Activated naive CD8-positive, alpha-beta T cell treated with anti-CD3 and anti-CD28 coated beads, Interleukin-2, amount 50 U/mL, for 16 hours (primary cell): ENCODE measurements around the gene ATPAF2.
"Not testable (repeated sequence)": the region's sequence is repeated elsewhere in the genome, so short reads cannot be mapped to it uniquely, and the experiment has no call there.

ENCODE experiments used
- DNase-seq: peaks from one replicate; pipeline ENCODE4 v3.0.0-alpha.2; 2020; ENCODE audit warnings: low read depth, low spot score

The ATPAF2 gene

DNA sequence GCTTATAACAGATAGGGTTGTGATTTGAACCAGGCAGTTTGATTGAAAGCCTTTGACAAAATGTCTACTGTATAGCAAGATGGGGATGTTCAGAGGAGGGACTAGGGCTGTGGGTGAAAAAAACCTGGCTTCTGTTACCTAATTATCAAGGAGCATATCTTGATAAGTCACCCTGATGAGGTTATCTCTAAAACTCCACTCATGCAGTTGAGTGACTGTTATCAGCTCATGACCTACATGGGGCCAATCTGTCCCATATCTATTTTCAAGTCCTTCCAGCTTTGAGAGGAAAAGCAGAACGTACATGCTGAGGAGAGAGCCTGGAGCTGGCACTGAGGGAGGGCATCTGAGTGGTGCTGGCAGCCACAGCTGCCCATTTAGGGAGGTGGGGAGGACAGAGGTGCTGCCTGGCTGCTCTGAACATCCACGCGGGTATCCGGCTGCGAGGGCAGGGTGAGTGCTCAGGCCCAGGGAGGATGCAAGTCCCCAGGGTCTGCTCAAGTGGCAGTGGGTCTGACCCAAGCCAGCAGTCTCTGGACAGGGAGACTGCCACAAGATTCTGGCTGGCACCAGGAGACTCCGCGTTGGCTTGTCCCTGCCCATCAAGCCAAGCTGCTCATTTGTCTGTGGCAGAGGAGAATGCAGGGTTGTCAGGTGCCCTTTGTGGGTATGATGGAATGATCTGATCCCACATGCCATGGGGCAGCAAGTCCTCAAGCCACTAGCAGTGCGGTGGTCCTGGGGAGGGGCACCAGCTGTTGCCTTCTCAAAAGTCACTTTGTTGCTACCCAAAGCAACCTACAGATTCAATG lies 29.2 kb downstream of the ATPAF2 start:
- no peak for DNase-seq

GRCh38 chr17:18008496-18009268 lies 30.3 kb downstream of the ATPAF2 start:
- DNase-seq: no peak

GRCh38 chr17:18006495-18007239 lies 32.3 kb downstream of the ATPAF2 start:
- DNase-seq: no peak

GRCh38 chr17:18005496-18005895 lies 33.5 kb downstream of the ATPAF2 start:
- no peak for DNase-seq

GRCh38 chr17:18004884-18005305 lies 34.1 kb downstream of the ATPAF2 start:
- DNase-seq: no peak

GRCh38 chr17:18004345-18004744 lies 34.6 kb downstream of the ATPAF2 start:
- DNase-seq: no peak

- no peak for DNase-seq
These were observed 36.8 kb downstream of the ATPAF2 start for GRCh38 chr17:18002171-18002570.

DNA sequence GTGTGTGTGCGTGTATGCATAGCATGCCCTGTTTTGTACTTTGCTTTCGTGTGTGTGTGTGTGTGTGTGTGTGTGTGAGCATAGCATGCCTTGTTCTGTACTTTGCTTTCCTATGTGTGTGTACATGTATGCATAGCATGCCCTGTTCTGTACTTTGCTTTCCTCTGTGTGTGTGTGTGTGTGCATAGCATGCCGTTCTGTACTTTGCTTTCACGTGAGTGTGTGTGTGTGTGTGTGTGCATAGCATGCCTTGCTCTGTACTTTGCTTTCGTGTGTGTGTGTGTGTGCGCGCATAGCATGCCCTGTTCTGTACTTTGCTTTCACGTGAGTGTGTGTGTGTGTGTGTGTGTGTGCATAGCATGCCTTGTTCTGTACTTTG lies 38.9 kb downstream of the ATPAF2 start:
- no peak for DNase-seq

GRCh38 chr17:17999364-18000029 lies 39.5 kb downstream of the ATPAF2 start:
- DNase-seq: no peak

DNA sequence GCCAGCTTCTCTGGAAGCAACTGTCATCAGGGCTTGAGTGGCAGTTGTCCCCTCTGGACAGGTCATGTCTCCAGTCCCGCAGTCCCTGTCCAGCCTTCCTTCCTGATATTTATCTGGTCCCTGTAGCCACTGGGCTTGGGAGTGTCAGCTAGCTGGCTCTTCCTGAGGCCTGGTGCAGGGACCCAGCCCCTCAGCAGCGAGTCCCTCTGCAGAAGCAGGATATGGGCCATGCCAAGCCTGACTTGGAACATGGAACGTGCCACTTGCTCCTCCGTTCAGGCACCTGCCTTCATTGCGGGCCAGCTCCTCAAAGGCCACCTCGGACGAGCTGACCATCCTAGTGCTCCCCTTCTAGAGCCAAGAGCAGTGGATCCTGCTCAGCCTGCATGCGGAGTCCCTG lies 40.0 kb downstream of the ATPAF2 start:
- no peak for DNase-seq

DNA sequence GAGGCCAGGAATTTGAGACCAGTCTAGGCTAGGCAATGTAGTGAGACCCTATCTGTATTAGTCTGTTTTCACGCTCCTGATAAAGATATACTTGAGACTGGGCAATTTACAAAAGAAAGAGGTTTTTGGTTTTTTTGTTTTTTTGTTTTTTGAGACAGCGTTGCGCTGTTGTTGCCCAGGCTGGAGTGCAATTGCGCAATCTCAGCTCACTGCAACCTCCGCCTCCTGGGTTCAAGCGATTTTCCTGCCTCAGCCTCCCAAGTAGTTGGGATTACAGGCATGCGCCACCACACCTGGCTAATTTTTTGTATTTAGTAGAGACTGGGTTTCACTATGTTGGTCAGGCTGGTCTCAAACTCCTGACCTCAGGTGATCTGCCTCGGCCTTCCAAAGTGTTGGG lies 43.1 kb downstream of the ATPAF2 start:
- DNase-seq: not testable (repeated sequence)

GRCh38 chr17:17994271-17995069 lies 44.5 kb downstream of the ATPAF2 start:
- no peak for DNase-seq

- DNase-seq: no peak
These were observed 45.1 kb downstream of the ATPAF2 start for GRCh38 chr17:17993852-17994251.

- DNase-seq: no peak
These were observed 45.6 kb downstream of the ATPAF2 start for GRCh38 chr17:17993366-17993765.

GRCh38 chr17:17990282-17990681 lies 48.7 kb downstream of the ATPAF2 start:
- no peak for DNase-seq

- DNase-seq: no peak
These were observed 49.4 kb downstream of the ATPAF2 start for GRCh38 chr17:17989618-17990017.

DNA sequence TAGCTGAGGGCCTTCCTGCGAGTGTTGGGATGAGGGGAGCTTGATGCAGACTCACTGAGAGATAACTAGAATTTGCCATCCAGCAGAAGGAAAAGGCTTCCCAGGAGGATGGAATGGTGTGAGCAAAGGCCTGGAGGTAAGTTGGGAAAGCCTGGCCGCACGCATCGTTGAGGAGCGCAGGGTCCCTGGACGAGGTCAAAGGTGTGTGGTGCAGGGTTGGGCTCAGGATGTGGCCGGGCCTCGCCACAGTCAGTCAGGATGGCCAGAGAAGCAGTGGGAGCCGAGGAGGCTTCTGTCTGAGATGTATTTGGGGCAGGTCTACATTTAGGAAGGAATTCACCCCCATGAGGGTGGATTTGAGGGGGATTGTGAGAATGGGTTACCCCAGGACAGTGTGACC lies 49.9 kb downstream of the ATPAF2 start:
- DNase-seq: no peak

DNA sequence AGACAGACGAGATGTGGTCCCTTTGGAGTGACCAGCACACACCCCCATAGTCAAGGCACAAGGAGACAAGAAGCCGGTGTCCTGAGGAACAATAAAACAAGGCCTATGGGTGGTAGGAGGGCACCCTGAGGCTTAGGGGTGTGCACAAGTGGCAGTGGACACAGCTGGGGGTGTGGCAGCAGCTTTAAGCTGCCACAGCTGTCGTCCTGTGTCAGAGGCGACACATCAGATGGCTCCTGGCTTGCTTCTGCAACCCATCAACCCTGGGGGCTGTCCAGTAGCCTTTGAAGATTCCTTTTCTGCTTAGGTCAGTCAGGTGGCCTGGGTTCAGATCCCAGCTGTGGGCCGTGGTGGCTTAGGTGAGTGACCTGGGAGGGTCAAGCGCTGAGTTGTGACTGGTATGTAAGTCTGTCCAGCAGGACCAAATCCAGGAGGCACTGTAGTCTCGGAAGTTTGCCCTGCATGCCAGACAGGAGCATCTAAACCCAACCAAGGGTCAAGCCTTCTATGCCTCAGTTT lies 50.5 kb downstream of the ATPAF2 start:
- no peak for DNase-seq

GRCh38 chr17:17987901-17988300 lies 51.1 kb downstream of the ATPAF2 start:
- DNase-seq: no peak

GRCh38 chr17:17987187-17987896 lies 51.6 kb downstream of the ATPAF2 start:
- no peak for DNase-seq
